Measurements from ENCODE around the gene WFDC2.

Gene WFDC2

DNA sequence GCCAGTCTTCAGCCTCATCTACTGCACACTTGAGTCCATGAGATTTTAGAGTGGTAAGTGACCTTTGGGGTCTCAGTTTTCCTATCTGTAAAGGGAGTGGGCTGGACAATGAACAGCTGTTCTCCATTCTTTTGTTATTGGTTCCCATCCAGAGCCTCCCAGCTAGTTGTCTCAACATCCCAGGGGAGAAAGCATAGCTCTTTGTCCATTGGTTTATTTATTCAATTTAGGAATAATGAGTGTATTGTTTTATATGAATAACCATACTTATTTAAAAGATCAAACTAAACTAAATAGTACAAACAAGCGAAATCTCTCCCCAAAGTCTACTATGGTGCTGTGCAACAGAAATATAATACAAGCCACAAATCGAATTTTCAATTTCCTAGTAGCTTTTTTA, 39.9 kb upstream of the WFDC2 start:
- no peak overlapping the region for H3K27ac ChIP-seq (ENCODE audit: low read depth, low read length)
- no peaks in the 10 kb centered on the region; the same call in 1 of the 2 replicates for H3K36me3 ChIP-seq (ENCODE audit: low read length)
- no peak overlapping the region for H3K9ac ChIP-seq (ENCODE audit: low read length)
- no peaks in the 10 kb centered on the region for H3K27me3 ChIP-seq (ENCODE audit: low read length)
- H3K4me3 ChIP-seq (ENCODE audit: insufficient read depth, low read length, poor library complexity, severe bottlenecking), result no peak overlapping the region
- H3K79me2 ChIP-seq (ENCODE audit: insufficient read depth, low read length), result no peaks in the 10 kb centered on the region
- H3F3A ChIP-seq (ENCODE audit: insufficient read depth), result peaks cover 24% of the 10 kb centered on the region; the same call in 1 of the 2 replicates
- H3K9me3 ChIP-seq (ENCODE audit: insufficient read depth, low read length), result no peaks in the 10 kb centered on the region
- H3K4me2 ChIP-seq (ENCODE audit: low read depth, low read length, poor library complexity, severe bottlenecking), result no peak overlapping the region
- no peaks in the 10 kb centered on the region for H4K20me1 ChIP-seq (ENCODE audit: low read depth, low read length)
- H2AFZ ChIP-seq (ENCODE audit: low read depth, low read length, severe bottlenecking), result no peak overlapping the region
- TF ChIP-seq EZH2phosphoT487 (conservative IDR thresholded peaks at IDR 0.05; ENCODE audit: low read length), result no peak
- TF ChIP-seq, protein P1, sequence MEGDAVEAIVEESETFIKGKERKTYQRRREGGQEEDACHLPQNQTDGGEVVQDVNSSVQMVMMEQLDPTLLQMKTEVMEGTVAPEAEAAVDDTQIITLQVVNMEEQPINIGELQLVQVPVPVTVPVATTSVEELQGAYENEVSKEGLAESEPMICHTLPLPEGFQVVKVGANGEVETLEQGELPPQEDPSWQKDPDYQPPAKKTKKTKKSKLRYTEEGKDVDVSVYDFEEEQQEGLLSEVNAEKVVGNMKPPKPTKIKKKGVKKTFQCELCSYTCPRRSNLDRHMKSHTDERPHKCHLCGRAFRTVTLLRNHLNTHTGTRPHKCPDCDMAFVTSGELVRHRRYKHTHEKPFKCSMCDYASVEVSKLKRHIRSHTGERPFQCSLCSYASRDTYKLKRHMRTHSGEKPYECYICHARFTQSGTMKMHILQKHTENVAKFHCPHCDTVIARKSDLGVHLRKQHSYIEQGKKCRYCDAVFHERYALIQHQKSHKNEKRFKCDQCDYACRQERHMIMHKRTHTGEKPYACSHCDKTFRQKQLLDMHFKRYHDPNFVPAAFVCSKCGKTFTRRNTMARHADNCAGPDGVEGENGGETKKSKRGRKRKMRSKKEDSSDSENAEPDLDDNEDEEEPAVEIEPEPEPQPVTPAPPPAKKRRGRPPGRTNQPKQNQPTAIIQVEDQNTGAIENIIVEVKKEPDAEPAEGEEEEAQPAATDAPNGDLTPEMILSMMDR (IDR thresholded peaks at IDR 0.05; ENCODE audit: insufficient read depth, low read length, poor library complexity, severe bottlenecking), result no peak
- H3K9me2 ChIP-seq (replicated peaks; ENCODE audit: insufficient read depth, low read length), result no peaks in the 10 kb centered on the region

GRCh38 chr20:45432294-45432693, 37.3 kb upstream of the WFDC2 start:
- no peaks in the 10 kb centered on the region for H4K20me1 ChIP-seq (ENCODE audit: low read depth, low read length)
- H3K9me2 ChIP-seq (replicated peaks; ENCODE audit: insufficient read depth, low read length), result no peaks in the 10 kb centered on the region
- H3K36me3 ChIP-seq (ENCODE audit: low read length), result no peaks in the 10 kb centered on the region
- H3K4me2 ChIP-seq (ENCODE audit: low read depth, low read length, poor library complexity, severe bottlenecking), result peak overlapping the region; percentile 81
- H3K9me3 ChIP-seq (ENCODE audit: insufficient read depth, low read length), result no peaks in the 10 kb centered on the region
- peak overlapping the region; percentile 92 for H3K27ac ChIP-seq (ENCODE audit: low read depth, low read length)
- H3K4me3 ChIP-seq (ENCODE audit: insufficient read depth, low read length, poor library complexity, severe bottlenecking), result peak overlapping the region; percentile 49
- H3K27me3 ChIP-seq (ENCODE audit: low read length), result no peaks in the 10 kb centered on the region
- peaks cover 32% of the 10 kb centered on the region for H3F3A ChIP-seq (ENCODE audit: insufficient read depth)
- peak overlapping the region; percentile 51 for H3K9ac ChIP-seq (ENCODE audit: low read length)
- H2AFZ ChIP-seq (ENCODE audit: low read depth, low read length, severe bottlenecking), result peak overlapping the region; percentile 38
- no peaks in the 10 kb centered on the region for H3K79me2 ChIP-seq (ENCODE audit: insufficient read depth, low read length)
- TF ChIP-seq, protein P1 (IDR thresholded peaks at IDR 0.05; ENCODE audit: insufficient read depth, low read length, poor library complexity, severe bottlenecking), result no peak

GRCh38 chr20:45433316-45433715, 36.2 kb upstream of the WFDC2 start:
- Histone ChIP-seq H3K4me2 (ENCODE audit: low read depth, low read length, poor library complexity, severe bottlenecking) (peak overlapping the region; percentile 81), H3F3A (ENCODE audit: insufficient read depth) (peaks cover 32% of the 10 kb centered on the region), H3K9ac (ENCODE audit: low read length) (no peak overlapping the region), H3K9me2 (replicated peaks; ENCODE audit: insufficient read depth, low read length) (no peaks in the 10 kb centered on the region), H2AFZ (ENCODE audit: low read depth, low read length, severe bottlenecking) (no peak overlapping the region), H3K27ac (ENCODE audit: low read depth, low read length) (peak overlapping the region; percentile 92), H3K27me3 (ENCODE audit: low read length) (no peaks in the 10 kb centered on the region), H3K4me3 (ENCODE audit: insufficient read depth, low read length, poor library complexity, severe bottlenecking) (no peak overlapping the region), H3K36me3 (ENCODE audit: low read length) (no peaks in the 10 kb centered on the region), H4K20me1 (ENCODE audit: low read depth, low read length) (no peaks in the 10 kb centered on the region), H3K9me3 (ENCODE audit: insufficient read depth, low read length) (no peaks in the 10 kb centered on the region), H3K79me2 (ENCODE audit: insufficient read depth, low read length) (no peaks in the 10 kb centered on the region)
- no peak for TF ChIP-seq EZH2phosphoT487 (conservative IDR thresholded peaks at IDR 0.05; ENCODE audit: low read length)
- TF ChIP-seq, protein P1 (IDR thresholded peaks at IDR 0.05; ENCODE audit: insufficient read depth, low read length, poor library complexity, severe bottlenecking), result no peak

Measured in SU-DHL-6 (cell line).